Gastrocnemius medialis (tissue), 4 donors: ENCODE results near the gene GALNT18.

Experiments used
- CTCF ChIP-seq, 5 experiments: fragments of 450-650 bp in 3 of 5; fragments of 200-600 bp in 2 of 5; sonication (generic) in 2 of 5; IDR thresholded peaks in 4 of 5; conservative IDR thresholded peaks in 1 of 5; 1 replicate in 4 of 5; 2 replicates in 1 of 5; pipeline ENCODE4 v1.5.1; 2016 to 2019; ENCODE audit warnings: antibody characterized with exemption in 5 of 5, mild to moderate bottlenecking in 3 of 5, moderate library complexity in 3 of 5
- POLR2A ChIP-seq, 2 donors: fragments of 450-650 bp; IDR thresholded peaks; one replicate each; pipeline ENCODE4 v1.6.1; 2017; ENCODE audit warnings: antibody characterized with exemption in 2 of 2, mild to moderate bottlenecking in 2 of 2, moderate library complexity in 2 of 2

- TF ChIP-seq CTCF (IDR thresholded peaks at IDR 0.05 in 4 of 5, conservative IDR thresholded peaks at IDR 0.05 in 1 of 5) (no peak), POLR2A (IDR thresholded peaks at IDR 0.05) (no peak)
Observed at GRCh38 chr11:11281626-11282025, 340.2 kb downstream of the GALNT18 start.
